Fibroblast of gingiva (primary cell): Measurements from ENCODE around the gene IGHMBP2.
A peak's percentile ranks its signal among the peaks of the same experiment; 100 is the strongest.
"Not testable (repeated sequence)": the region's sequence is repeated elsewhere in the genome, so short reads cannot be mapped to it uniquely, and the experiment has no call there.

ENCODE experiments used
- DNase-seq: peaks from one replicate; pipeline ENCODE4 v3.0.0-alpha.2; 2011; ENCODE audit warnings: low read depth

The IGHMBP2 gene

DNA sequence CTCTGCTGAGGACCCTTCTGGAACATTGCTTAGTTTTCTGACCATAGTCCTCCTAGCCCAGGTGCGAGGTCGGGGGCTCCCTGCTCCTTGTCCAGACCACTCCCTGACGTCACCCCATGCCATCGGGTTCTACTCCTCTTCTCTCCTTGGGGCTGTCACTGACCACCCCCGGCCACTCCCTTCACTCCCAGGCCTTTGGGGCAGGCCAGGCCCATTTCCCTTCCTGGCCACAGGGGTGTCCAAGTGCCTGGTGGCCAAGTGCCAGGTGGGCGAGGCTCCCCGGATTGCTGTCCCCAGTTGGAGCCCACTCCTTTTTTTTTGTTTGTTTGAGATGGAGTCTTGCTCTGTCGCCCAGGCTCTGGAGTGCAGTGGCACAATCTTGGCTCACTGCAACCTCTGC, 57.6 kb downstream of the IGHMBP2 start:
- no peak for DNase-seq

- no peak for DNase-seq
These were observed 59.0 kb downstream of the IGHMBP2 start for GRCh38 chr11:68962527-68963250.

DNA sequence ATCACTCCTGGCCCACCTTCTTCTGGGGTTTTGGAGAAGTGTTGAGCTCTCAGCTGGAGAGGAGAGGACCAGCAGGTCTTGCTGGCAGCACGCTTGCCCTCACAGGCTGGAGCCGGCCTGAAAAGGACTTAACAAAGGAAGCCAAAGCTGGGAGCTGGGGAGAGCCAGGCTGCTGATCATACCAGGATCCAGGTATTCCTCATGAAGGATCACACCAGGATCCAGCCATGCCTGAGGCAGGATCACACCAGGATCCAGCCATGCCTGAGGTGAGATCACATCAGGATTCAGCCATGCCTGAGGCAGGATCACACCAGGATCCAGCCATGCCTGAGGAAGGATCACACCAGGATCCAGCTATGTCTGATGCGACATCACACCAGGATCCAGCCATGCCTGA, 60.1 kb downstream of the IGHMBP2 start:
- DNase-seq = no peak

GRCh38 chr11:68965901-68966853, 62.5 kb downstream of the IGHMBP2 start:
- DNase-seq = no peak

GRCh38 chr11:68966894-68967780, 63.4 kb downstream of the IGHMBP2 start:
- no peak for DNase-seq

DNA sequence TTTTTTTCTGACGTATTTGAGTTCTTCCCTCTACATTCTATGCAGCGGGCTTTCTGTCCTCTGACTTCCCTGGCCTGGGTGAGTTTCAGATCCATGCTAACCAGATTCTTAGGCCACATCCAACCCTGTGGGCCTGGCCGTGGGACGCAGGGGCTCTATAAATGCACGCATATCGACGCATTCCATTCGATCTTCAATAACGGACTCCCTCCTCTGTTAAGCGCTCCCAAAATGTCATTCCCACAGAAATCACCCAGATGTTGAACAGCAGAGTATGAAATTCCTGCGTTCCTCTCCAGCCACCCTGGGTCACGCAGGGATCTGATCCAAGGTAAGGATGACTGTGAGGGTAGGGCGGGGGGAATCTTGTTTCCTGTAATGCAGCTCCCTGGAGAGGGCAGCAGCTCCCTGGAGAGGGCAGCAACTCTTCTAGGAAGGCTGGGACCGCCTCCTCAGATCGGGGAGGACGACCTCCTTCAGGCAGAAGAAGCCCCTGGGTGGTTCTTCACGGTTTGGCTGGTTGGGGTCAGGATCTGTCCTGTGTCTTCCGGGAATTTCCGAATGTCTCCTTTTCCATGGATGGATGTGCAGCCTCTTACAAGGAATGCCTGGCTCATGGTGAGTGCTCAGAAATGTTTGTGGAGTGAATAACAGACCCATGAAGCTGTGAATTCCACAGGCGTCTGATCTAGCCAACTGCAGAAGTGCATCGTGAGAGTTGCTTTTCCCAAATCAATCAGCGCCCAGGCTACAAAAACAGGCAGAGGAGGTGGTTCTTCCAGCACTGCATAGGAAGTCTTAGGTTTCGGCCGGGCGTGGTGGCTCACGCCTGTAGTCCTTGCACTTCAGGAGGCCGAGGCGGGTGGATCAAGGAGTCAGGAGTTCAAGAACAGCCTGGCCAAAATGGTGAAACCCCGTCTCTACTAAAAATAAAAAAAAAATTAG, 64.9 kb downstream of the IGHMBP2 start:
- DNase-seq = no peak

DNA sequence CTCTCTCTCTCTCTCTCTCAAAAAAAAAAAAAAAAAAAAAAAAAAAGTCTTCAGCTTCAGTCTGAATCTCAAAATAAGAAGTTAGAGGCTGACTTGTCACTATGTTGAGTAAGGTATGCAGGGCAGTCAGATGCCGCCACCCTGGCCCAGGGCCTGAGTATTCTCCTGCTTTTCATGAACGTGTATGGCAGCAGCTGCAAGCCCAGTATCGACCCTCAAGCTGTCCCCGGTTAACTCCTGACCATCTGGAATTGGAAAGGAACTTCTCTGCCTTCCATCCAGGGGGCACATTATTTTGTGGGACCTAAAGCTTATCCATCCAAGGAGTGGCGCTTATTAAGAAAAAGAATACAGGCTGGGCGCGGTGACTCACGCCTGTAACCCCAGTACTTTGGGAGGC, 65.7 kb downstream of the IGHMBP2 start:
- DNase-seq = no peak

DNA sequence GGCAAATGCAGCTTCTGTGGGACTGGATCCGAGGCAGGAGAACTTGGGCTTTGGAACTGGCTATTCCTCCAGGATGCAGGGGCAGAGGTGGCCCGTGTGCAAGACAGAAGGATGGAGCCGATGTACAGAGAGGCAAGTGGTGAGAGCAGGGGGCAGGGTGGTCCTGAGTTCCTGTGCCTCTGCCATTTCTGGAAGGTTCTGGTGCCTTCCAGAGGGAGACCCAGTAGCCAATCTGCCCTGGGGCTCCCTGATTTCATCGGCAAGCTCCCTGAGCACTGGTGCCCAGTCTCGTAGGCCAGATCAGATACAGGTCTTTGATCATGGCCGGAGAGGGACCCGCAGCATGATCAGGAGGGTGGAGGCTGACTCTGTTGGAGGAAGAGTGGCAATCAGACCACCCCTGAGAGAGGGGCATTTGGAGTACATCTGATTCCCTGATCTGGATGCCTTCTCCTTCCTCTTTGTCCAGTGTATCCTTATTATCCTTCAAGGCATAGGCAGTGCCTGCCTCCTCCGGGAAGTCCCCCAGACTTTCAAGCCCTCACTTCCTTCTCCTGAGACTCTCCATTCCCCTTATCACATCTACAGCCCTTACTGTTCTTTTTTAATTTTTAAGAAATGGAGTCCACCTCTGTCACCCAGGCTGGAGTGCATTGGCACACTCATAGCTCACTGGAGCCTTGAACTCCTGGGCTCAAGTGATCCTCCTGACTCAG, 67.4 kb downstream of the IGHMBP2 start:
- no peak for DNase-seq

DNA sequence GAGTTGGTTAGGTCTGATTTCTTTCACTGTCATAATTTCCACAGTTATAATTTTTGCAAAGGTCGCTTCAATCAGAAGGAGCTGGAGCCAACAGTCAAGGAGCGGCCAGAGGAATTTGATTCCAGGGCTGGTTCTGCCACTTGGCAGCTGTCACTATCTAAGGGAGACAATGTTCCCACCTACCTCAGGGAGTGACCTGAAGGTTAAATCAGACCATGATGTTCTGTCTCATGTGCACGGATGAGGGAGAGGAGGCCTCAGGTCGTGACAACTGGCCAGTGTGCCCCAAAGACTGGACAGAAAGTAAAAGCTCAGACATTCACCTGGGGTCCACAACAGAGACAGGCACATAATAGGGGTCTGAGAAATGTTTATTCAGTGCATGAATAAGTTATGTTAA, 69.5 kb downstream of the IGHMBP2 start:
- no peak for DNase-seq

- not testable (repeated sequence) for DNase-seq
These were observed 70.0 kb downstream of the IGHMBP2 start for GRCh38 chr11:68973706-68974105.

GRCh38 chr11:68974421-68975194, 70.9 kb downstream of the IGHMBP2 start:
- no peak for DNase-seq

DNA sequence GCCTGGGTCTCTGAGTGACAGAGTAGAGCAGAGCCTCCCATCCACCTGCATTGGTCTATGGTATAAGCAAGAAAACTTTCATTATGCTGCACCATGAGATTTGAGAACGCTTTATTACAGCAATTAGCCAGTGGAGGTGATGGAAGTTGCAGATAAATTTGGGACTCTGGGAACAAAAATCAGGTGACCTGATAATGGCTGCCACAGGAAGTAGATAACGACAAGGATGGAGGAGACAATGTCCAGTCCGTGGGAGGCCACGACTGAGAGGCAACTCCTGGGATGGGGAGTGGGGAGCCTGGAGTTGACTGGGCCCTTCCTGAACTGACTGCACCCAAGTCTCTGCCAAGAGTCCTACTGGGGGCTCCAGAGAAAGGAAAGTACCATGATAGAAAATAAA, 72.4 kb downstream of the IGHMBP2 start:
- DNase-seq = no peak

- peak; percentile 64 for DNase-seq
These were observed 72.9 kb downstream of the IGHMBP2 start for GRCh38 chr11:68976563-68976962.

DNA sequence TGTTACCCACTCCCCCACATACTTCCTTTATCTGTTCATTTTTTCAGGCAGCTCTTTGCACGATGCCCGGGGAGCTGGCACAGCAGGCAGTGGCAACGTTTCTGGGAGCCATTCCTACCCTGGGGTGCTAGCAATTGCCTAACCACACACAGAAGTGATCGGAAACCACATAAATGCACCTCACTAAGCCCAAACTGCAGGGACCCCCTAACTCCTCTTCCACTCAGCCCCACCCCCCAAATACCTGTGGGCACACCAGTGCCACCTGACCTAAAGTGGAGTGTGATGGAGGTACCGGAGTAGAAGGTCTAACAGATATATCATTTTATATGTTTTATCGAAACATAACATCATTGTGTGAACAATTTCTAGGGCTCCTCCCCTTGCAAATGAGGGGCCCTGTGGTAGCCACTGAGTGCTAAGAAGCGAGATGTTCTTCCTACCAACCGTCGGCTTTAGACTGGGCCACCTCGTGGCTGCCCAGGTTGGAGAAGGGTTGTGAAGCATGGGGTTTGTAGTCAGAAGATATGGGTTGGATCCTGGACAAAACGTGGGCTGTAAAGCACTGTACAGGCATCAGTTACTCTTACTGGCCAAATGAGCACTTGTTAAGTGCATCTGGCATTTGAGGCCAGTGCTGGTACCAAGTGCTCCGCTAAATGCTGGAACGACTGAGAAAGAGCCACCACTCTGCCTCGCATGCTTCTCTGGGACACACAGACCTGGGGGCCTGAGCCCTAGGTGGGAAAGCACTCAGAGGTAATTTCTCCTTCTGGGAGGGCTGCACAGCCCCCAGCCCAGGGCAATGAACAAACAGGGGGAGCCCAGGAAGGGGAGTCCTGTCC, 74.3 kb downstream of the IGHMBP2 start:
- no peak for DNase-seq

DNA sequence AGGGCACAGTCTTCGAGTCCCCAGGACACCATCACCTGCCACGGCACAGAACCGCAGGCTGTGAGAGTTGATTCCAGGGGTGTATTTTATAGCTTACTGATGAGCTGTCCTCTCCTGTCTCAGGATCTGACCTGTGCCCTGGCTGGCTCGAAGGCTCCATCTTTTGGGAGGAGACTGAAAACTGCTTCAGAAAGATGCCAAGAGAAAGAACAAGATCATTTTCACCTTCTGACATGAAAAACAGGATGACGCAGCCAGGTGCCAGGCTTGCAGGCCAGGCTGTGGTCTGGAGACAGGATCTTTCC, 74.9 kb downstream of the IGHMBP2 start:
- no peak for DNase-seq

- no peak for DNase-seq
These were observed 75.4 kb downstream of the IGHMBP2 start for GRCh38 chr11:68978931-68979594.

GRCh38 chr11:68979931-68980775, 76.5 kb downstream of the IGHMBP2 start:
- no peak for DNase-seq

DNA sequence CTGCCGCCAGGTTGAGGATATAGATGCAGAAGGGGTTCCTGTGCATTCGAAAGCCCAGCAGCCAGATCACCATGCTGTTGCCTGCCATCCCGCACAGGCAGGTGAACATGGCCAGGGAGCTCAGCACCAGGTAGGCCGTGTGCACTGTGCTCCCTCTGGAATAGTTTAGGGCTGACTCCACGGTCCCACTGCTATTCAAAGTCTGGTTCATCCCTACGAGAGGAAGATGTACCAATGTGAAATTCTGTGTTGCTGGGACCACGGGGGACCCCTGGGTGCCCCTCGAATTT, 77.0 kb downstream of the IGHMBP2 start, which contains the start of gene MRGPRD:
TSS of gene MRGPRD (minus strand) at position 211 of the 290 bp plus-strand sequence. CDS start at position 211, 0 bp downstream.
- no peak for DNase-seq
